Suprapubic skin (tissue), 4 donors: ENCODE data around the gene USO1. TPM values are rescaled to one million over a fixed set of nuclear protein-coding genes. Genes with fewer than 3 reads are reported as not detected.
"Not testable (repeated sequence)": the region's sequence is repeated elsewhere in the genome, so short reads cannot be mapped to it uniquely, and the experiment has no call there.

ENCODE experiments used
- DNase-seq, 2 donors: peaks; one replicate each; pipeline ENCODE4 v3.0.0-alpha.2; 2019; ENCODE audit warnings: low spot score in 2 of 2
- H3K27ac ChIP-seq: fragments of 200-600 bp; sonication (generic); one replicate; pipeline ENCODE4 v1.5.1; 2019
- H3K27me3 ChIP-seq: fragments of 200-600 bp; sonication (generic); one replicate; pipeline ENCODE4 v1.5.1; 2019
- H3K36me3 ChIP-seq: fragments of 200-600 bp; sonication (generic); one replicate; pipeline ENCODE4 v1.5.1; 2019
- H3K4me1 ChIP-seq: fragments of 200-600 bp; sonication (generic); one replicate; pipeline ENCODE4 v1.5.1; 2019
- H3K4me3 ChIP-seq: fragments of 200-600 bp; sonication (generic); one replicate; pipeline ENCODE4 v1.5.1; 2019; ENCODE audit warnings: mild to moderate bottlenecking
- H3K9me3 ChIP-seq: fragments of 200-600 bp; sonication (generic); one replicate; pipeline ENCODE4 v1.5.1; 2019
- EP300 ChIP-seq: sonication (generic); formaldehyde crosslinking; IDR thresholded peaks from one replicate; pipeline ENCODE4 v1.6.1; 2017; ENCODE audit warnings: antibody characterized with exemption
- POLR2A ChIP-seq, 2 donors: fragments of 450-650 bp; IDR thresholded peaks; one replicate each; pipeline ENCODE4 v1.6.1; 2017; ENCODE audit warnings: antibody characterized with exemption in 2 of 2, mild to moderate bottlenecking in 2 of 2, moderate library complexity in 2 of 2
- POLR2AphosphoS5 ChIP-seq, 3 donors: sonication (generic); formaldehyde crosslinking; IDR thresholded peaks; one replicate each; pipeline ENCODE4 v1.6.1; 2017; ENCODE audit warnings: antibody characterized with exemption in 3 of 3
- WGBS: methylation state at CpG from one replicate; pipeline ENCODE4 v1.1.5; 2018; 5-methylcytosine and 5-hydroxymethylcytosine counted together
- total RNA-seq, 4 donors: library from RNA; depleted of rRNA; stranded (reverse); fragments of >200 nt; gene quantifications; one replicate each; pipeline ENCODE4 v1.1.0, GENCODE V29; 2016
- TF ChIP-seq, protein P1 (sequence below), 2 donors: fragments of 200-600 bp in 1 of 2; fragments of 450-650 bp in 1 of 2; sonication (generic) in 1 of 2; IDR thresholded peaks; one replicate each; pipeline ENCODE4 v1.5.1; 2016 to 2019; ENCODE audit warnings: antibody characterized with exemption in 2 of 2, mild to moderate bottlenecking in 1 of 2, moderate library complexity in 1 of 2

Gene USO1
- total RNA-seq, 4 donors from 2014 or later, result 46.8 to 61.1 (median 55.2) TPM

DNA sequence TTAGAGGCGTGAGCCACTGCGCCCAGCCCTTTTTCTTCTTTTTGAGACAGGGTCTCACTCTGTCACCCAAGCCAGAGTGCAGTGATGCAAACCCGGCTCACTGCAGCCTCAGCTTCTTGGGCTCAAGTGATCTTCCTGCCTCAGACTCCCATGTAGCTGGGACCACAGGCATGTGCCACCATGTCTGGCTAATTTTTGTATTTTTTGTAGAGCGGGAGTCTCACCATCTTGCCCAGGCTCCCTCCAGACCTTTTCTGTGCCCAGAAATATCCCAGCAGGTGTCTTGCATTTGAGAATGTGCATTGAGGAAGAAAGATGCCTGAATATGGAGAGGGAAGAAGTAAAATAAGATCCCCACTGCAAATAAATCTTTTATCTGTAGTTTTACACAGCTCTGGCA lies 119.2 kb downstream of the USO1 start:
- no peak for TF ChIP-seq POLR2A (IDR thresholded peaks at IDR 0.05)
- TF ChIP-seq, protein P1, sequence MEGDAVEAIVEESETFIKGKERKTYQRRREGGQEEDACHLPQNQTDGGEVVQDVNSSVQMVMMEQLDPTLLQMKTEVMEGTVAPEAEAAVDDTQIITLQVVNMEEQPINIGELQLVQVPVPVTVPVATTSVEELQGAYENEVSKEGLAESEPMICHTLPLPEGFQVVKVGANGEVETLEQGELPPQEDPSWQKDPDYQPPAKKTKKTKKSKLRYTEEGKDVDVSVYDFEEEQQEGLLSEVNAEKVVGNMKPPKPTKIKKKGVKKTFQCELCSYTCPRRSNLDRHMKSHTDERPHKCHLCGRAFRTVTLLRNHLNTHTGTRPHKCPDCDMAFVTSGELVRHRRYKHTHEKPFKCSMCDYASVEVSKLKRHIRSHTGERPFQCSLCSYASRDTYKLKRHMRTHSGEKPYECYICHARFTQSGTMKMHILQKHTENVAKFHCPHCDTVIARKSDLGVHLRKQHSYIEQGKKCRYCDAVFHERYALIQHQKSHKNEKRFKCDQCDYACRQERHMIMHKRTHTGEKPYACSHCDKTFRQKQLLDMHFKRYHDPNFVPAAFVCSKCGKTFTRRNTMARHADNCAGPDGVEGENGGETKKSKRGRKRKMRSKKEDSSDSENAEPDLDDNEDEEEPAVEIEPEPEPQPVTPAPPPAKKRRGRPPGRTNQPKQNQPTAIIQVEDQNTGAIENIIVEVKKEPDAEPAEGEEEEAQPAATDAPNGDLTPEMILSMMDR (IDR thresholded peaks at IDR 0.05), result no peak
- TF ChIP-seq EP300, result no peak
- WGBS, result 94% methylated on average over 4 of the region's 4 CpGs
- H3K9me3 ChIP-seq, result no peaks in the 10 kb centered on the region

DNA sequence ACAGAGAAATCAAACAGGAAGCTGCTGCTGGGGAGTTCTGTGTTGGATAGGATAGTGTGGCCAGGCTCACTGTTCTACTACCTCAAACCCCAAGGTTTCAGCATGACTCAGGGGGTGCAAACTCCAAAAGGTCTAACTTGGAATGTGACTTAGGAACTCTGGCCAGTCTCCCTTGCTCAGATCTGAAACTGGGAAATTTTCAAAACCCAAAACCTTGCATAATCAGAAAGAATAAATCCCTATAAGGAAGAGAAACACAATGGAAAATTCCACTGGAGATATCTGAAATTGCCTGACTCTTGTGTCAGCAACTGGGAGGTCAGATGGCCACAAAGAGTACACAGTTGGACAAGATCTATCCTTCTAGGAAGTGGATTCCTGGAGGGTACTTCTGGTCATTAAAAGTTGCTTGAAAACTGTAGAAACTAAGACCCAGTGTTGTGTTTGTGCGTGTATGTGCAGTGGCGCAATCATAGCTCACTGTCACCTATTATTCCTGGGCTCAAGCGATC lies 119.8 kb downstream of the USO1 start:
- no peak for DNase-seq
- TF ChIP-seq, protein P1 (IDR thresholded peaks at IDR 0.05), result no peak
- TF ChIP-seq EP300 (no peak), POLR2AphosphoS5 (IDR thresholded peaks at IDR 0.05) (no peak), POLR2A (IDR thresholded peaks at IDR 0.05) (no peak)
- WGBS, result 96% methylated on average over 3 of the region's 3 CpGs
- H3K9me3 ChIP-seq, result no peaks in the 10 kb centered on the region
- no peaks in the 10 kb centered on the region for H3K36me3 ChIP-seq
- H3K4me1 ChIP-seq, result no peaks in the 10 kb centered on the region
- H3K27ac ChIP-seq, result no peak overlapping the region
- H3K4me3 ChIP-seq, result no peak overlapping the region
- H3K27me3 ChIP-seq, result no peaks in the 10 kb centered on the region

More for the DNA sequence above, 119.2 kb downstream of the USO1 start:
- DNase-seq, result no peak
- H3K27me3 ChIP-seq, result no peaks in the 10 kb centered on the region
- no peak overlapping the region for H3K27ac ChIP-seq
- no peaks in the 10 kb centered on the region for H3K4me1 ChIP-seq
- no peaks in the 10 kb centered on the region for H3K36me3 ChIP-seq
- no peak overlapping the region for H3K4me3 ChIP-seq

DNA sequence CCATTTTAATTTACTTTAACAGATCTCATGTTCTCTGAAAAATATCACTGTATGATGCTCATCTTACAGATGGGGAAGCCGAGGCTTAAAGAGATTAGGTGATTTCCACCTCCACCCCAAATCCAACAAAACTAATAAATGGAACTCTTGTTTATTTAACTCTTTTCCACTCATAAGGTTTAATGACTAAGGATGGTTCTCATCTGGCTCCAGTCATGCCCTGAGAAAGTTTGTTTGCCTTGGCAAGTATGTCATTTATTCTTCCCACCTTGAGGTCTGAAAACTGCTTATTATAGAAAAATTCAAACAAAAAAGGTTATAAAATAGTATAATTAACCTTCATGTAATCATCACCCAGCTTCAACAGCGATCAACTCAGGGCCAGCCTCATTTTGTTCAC lies 121.6 kb downstream of the USO1 start:
- Histone ChIP-seq H3K27ac (no peak overlapping the region), H3K9me3 (no peaks in the 10 kb centered on the region), H3K4me3 (no peak overlapping the region), H3K4me1 (no peaks in the 10 kb centered on the region), H3K36me3 (no peaks in the 10 kb centered on the region), H3K27me3 (no peaks in the 10 kb centered on the region)
- no peak for DNase-seq
- WGBS, result 93% methylated on average over 2 of the region's 2 CpGs
- TF ChIP-seq, protein P1 (IDR thresholded peaks at IDR 0.05), result no peak
- no peak for TF ChIP-seq POLR2A (IDR thresholded peaks at IDR 0.05)

DNA sequence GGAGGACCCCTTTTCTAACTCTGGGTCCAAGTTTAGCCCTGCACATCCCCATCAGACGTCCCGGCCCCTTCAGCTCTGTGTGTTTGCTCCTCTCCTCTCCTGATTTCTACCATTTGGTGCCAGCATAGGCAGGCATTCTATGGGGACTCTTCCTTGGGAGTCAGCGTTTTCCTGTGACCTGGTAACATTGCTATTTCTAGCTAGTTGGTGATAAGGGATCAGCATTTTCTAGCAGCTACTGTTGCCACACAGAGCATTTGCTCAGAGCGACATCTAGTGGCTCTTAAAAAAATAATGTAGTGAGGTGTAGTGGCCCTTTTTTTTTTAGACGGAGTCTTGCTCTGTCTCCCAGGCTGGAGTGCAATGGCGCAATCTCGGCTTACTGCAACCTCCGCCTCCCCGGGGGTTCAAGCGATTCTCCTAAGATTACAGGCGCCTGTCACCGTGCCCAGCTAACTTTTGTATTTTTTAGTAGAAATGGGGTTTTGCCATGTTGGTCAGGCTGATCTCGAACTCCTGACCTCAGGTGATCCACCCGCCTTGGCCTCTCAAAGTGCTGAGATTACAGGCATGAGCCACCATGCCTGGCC lies 123.9 kb downstream of the USO1 start:
- not testable (repeated sequence) for H3K9me3 ChIP-seq, H3K36me3 ChIP-seq, DNase-seq, H3K4me1 ChIP-seq, H3K4me3 ChIP-seq, H3K27me3 ChIP-seq, H3K27ac ChIP-seq
- TF ChIP-seq, protein P1 (IDR thresholded peaks at IDR 0.05), result peak; percentile 36 to 49
- 27% methylated on average over 14 of the region's 14 CpGs for WGBS

DNA sequence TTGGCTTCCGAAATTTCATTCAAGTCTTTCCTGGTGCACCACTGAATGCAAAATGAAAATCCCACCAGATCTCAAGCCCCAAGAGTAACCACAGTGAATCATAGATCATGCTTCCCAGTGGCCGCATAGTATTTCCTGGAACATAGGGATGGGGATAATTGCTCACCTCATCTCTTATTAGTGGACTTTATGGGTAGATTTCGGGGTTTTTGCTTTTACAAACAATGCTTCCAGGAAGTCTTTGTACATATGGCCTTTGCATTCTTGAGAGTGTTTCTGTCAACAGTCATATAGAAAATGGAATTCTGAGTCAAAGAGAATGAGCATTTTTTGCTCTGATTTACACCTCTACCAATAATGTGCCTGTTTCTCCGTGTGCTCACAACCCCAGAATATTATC lies 124.5 kb downstream of the USO1 start:
- Histone ChIP-seq H3K4me1 (no peaks in the 10 kb centered on the region), H3K36me3 (no peaks in the 10 kb centered on the region), H3K9me3 (no peaks in the 10 kb centered on the region), H3K4me3 (no peak overlapping the region), H3K27me3 (no peaks in the 10 kb centered on the region), H3K27ac (no peak overlapping the region)
- TF ChIP-seq POLR2AphosphoS5 (IDR thresholded peaks at IDR 0.05) (no peak), POLR2A (IDR thresholded peaks at IDR 0.05) (no peak), EP300 (no peak)
- TF ChIP-seq, protein P1 (IDR thresholded peaks at IDR 0.05), result no peak
- no peak for DNase-seq
- 76% methylated on average over 4 of the region's 4 CpGs for WGBS
